Hindlimb muscle (tissue), 1 donor: ENCODE results near the gene TPPP2. TPM values are rescaled to one million over a fixed set of nuclear protein-coding genes. Genes with fewer than 3 reads are reported as not detected.
"Not testable (repeated sequence)": the region's sequence is repeated elsewhere in the genome, so short reads cannot be mapped to it uniquely, and the experiment has no call there.

Experiments
- DNase-seq: peaks from one replicate; pipeline ENCODE4 v3.0.0-alpha.2; 2013
- polyA plus RNA-seq: library from polyadenylated mRNA; unstranded; fragments of 120-200 nt; gene quantifications from one replicate; pipeline ENCODE4 v1.2.1, GENCODE V29; 2013; ENCODE audit not compliant: insufficient read length

The TPPP2 gene
- polyA plus RNA-seq, 1 donor, result 0.72 TPM

DNA sequence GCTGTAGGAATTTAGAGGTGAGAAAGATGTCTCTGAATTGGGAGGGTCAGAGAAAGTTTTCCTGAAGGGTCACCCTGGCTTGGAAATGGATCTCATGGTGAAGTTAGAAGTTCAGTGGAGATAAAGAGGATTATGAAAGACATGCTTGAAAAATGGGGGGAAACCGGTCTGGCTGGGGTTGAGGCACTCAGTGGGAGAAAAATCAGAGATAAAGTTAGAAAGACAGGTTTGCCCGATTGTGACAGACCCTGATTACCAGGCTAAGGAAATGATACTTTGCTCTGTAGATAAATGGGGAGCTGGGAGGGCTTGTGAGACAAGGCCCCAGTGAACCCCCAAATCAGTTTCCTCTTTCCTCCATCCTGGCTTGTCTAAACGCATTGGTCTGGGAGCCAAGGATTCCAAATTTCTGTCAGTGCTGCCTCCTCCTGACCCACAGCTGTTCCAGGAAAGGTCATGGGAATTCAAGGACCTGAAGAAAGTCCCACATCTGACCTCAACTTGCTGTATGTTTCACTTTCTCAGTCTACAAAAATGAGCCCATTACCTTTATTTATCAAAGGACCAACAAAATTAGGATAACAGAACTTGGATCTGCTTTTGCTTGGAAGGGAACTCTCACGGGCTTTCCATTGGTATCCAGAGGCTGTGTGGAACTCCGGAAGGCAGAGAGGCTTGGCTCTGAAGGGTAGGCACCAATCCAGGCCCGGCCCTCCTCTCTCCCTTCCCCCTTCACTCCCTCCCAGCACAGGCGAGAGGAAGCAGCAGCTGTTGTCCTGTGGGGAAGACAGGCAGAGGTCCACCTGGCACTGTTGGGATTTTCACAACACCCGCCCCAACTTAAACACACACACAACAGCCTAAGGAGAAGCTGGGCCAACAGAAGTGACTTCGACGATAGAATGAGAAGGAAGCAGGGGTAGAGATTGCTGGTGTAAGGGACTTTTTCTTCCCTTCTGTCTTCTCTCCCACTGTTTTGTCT lies 8.7 kb downstream of the TPPP2 start:
- DNase-seq, result peak; percentile 91

DNA sequence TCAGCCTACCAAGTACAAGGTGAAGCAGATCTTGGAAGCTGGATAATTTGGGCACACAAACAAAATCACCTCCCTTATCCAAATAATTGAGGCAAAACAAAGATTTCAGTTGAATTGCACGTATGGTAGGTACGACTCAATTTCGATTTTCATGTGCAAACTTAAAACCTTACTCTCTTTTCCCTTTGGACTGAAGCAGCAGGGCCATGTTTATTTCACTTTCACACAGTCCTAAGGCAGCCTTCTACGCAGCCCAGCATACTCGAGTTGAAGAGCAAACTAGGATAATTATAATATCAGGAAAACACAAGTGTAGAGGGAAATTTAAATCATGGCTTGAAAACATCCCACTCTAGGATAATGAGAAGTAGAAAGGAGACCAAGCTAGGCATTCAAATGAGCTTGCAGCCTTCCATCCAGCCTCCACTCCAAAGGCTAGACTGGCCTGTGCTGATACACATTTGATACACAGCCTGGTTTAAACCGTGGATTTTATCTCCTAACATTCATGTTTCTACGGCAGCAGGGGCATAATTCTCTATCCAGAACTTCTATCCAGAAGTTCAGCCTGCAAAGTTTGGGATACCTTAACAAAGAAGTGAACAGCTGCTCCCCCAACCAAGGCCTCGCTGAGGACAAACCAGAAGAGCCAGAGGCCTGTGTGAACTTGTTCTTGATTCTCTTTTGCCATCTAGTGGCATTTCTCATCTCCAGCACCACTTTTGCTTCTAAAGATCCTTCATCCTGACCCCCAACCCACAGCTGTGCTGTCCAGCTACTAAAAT lies 9.8 kb downstream of the TPPP2 start:
- peak; percentile 74 for DNase-seq

DNA sequence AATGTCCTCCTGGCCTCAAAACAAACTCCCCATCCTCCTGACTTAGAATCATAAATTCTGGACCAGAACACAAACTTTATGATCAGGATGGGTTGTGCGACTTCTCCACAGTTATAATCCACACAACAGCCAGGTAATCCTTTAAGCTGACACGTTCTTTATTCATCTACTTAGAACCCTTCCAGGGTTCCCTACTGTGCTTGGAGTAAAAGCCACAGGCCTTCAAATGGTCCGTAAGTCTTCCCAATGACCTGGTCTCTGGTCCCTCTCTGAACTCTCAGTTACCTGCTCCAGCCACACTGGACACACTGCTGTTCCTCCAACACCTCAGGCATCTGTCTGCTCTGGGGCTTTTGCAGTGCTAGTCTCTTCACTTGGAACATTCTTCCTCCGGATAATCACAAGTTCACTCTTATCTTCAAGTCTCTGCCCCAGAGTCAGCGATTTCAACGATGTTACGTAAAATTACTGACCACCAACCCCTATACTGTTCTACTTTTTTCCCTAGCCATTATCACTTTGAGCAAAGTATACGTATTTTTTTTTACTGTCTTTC lies 10.4 kb downstream of the TPPP2 start:
- no peak for DNase-seq

DNA sequence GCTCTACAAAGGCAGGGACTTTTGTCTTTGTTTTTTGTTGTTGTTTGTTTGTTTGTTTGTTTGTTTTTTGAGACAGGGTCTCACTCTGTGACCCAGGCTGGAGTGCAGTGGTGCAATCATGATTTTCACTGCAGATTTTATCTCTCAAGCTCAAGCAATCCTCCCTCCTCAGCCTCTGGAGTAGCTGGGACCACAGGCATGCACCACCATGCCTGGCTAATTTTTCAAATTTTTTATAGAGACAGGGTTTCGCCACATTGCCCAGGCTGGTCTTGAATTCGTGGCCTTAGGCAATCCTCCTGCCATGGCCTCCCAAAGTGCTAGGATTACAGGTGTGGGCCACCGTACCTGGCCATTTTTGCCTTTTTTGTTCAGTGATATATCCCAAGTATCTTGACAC lies 10.9 kb downstream of the TPPP2 start:
- not testable (repeated sequence) for DNase-seq

DNA sequence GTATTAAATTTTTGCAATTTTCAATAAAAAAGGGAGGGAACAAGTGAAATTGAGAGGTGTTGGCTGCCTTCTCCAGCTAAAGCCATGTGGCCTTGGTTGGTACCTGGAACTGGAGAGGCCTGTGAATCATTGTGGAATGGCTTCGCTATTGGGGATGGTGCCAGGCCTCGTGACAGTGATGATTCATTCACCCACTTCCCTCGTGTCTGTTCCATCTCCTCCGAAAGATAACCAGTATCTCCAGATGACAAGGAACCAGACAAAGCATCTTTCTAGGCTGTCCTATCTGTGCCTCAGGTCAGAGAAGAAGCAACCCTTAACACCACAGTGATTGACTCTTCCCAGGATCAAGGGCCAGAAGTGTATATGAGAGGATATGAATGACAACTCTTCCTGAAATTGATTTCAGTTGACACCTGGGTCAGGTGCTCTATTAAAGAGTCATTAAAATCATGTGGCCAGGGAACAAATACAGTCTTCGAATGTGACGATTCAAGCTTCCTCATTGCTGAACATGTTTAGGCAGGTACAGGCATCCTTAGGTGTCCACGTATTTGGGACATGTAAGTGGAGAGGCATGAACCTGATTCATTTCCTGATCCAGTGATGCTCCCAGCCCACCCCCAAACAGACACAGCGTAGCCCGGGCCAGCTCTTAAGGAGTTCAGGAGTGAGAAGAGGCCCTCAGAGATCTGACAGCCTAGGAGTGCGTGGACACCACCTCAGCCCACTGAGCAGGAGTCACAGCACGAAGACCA lies 11.8 kb downstream of the TPPP2 start, which contains the start of gene RNASE7:
Gene RNASE7 (plus strand): TSS at position 687 of the 758 bp plus-strand sequence. CDS start 631 bp downstream, outside the sequence.
- DNase-seq, result no peak

DNA sequence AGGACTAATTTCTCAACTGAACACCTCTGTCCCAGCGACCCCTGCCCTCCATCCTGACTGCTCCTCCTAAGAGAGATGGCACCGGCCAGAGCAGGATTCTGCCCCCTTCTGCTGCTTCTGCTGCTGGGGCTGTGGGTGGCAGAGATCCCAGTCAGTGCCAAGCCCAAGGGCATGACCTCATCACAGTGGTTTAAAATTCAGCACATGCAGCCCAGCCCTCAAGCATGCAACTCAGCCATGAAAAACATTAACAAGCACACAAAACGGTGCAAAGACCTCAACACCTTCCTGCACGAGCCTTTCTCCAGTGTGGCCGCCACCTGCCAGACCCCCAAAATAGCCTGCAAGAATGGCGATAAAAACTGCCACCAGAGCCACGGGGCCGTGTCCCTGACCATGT lies 12.9 kb downstream of the TPPP2 start:
- DNase-seq, result no peak

DNA sequence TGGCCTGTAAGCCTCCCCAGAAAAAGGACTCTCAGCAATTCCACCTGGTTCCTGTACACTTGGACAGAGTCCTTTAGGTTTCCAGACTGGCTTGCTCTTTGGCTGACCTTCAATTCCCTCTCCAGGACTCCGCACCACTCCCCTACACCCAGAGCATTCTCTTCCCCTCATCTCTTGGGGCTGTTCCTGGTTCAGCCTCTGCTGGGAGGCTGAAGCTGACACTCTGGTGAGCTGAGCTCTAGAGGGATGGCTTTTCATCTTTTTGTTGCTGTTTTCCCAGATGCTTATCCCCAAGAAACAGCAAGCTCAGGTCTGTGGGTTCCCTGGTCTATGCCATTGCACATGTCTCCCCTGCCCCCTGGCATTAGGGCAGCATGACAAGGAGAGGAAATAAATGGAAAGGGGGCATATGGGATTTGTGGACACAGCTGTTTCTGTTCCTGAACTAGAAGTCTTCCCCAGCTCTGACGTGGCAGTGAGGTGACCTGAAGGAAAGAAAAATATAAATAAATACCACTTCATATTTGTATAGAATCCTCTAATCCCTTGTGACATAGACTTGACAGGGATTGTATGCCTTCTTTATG lies 13.5 kb downstream of the TPPP2 start:
- no peak for DNase-seq

DNA sequence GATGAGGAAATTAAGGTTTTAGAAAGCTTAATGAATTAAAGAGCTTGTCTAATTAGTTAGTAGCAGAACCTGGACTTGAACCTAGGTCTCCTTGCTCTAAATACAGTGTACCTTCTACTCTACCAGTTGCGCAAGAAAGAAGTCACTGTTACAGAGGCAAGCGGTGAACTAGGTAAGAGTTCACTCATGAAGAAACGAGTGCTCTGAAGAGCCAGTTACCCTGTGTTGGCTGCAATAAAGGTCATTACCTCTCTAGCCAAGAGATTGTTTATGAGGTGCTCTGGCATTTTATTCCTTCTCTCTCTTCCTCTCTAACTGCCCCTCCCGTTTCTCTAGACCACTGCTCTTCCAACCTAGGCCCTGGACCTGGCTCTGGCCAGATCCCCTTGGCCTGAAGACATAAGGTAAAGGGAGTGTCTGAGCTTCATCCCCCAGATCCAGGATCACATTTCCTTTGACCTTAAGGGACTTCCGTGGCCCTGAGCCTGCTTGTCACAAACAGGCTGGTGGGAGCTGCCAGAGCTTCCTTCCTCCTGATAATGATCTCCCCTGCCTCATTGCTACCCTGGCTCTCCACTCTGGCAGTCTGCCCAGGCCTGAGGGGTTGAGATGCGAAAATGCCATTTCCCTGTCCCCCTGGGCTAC lies 14.1 kb downstream of the TPPP2 start:
- DNase-seq, result no peak

DNA sequence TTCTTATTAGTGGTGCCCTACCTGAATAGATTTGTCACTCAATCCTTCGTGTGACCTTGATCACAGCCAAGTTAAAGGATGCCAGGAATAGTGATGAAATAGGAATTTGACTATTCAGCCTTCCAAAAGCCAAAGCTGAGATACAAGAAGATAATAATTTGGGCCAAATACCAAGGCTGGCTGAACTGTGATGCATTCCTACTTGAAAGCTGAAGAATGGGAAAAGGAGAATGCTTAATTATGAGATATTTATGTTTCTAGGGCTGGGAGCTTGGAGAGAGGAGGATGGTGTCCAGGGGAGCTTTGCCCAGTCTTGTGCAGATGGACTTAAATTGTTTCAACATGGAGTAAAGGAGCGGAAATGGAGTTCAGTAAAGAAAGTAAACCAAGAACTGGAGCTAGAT lies 17.4 kb downstream of the TPPP2 start:
- no peak for DNase-seq

DNA sequence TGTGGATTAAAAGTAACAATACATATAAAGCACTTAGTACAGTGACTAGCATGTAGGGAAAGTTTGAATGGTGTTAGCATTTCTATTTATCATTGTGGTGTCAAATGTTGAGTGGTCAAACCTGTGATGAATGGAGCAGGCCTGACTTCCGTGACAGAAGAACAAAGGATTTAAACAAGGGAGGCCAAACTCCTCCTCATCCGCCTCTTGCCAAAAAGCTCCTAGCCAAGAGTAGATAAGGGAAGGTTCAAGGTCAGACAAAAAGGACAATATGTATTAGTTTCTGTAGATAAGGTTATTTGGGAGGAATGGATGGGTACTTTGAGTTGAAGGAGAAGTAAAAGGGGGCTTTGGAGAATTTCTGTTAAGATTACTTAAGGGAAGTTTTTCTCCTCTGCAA lies 18.6 kb downstream of the TPPP2 start:
- DNase-seq, result no peak

DNA sequence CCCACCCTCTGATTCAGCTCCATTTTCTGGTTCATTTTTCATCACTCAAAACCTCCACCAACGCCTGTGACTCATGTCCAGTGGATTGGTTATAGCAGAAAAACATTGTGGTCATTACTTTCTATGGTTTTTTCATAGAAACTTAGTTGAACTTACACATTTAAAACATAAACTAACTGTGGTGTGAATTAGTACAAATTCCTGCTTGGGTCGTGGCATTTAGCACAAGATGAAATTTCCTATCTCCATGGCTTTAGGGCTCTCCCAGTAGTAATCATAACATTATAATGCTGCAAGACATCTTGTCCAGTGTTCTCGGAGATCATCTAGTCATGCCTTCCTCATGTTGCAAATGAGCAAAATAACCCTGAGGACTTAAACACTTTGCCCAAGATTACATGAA lies 19.3 kb downstream of the TPPP2 start:
- no peak for DNase-seq

DNA sequence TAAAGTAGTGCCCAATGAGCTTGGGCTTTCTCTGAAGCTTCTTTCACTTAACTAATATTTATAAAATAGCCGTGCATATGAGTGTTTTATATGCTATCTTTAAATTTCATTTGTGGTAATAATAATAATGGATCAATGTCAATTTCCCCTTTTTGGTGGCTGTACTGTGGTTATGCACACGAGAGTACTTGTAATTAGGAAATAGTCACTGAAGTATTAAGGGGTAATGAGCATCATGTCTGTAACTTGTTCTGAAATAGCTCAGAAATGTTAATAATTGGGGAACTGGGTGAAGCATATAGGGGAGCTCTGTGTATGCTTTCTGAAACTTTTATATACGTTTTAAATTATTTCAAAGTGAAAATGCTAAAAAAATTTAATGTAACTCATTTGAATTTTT lies 20.6 kb downstream of the TPPP2 start:
- no peak for DNase-seq

DNA sequence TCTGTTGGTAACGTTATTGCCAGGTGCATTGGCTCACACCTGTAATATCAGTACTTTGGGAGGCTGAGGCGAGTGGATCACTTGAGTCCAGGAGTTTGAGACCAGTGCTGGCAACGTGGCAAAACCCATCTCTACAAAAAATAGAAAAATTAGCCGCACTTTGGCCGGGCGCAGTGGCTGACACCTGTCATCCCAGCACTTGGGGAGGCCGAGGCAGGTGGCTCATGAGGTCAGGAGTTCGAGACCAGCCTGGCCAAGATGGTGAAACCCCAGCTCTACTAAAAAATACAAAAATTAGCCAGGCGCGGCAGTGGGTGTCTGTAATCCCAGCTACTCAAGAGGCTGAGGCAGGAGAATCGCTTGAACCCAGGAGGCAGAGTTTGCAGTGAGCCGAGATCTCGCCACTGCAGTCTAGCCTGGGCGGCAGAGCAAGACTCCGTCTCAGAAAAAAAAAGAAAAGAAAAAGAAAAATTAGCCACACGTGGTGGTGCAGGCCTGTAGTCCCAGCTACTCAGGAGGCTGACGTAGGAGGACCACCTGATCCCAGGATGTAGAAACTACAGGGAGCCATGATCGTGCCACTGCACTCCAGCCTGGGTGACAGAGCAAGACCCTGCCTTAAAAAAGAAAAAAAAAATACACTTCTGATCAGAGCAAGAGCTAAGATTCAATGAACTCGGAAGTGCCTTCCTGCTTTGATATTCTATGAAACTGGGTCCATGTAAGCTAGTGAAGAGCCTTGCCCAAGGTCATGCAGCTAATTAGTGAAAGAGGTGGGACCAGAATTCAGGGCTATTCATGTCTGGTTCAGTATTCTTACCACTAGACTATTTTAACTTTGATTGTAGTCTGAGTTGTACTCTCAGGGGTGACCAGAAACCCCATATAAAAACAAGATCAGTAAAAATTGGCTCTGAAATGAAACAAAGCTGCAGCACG lies 23.4 kb downstream of the TPPP2 start:
- no peak for DNase-seq

DNA sequence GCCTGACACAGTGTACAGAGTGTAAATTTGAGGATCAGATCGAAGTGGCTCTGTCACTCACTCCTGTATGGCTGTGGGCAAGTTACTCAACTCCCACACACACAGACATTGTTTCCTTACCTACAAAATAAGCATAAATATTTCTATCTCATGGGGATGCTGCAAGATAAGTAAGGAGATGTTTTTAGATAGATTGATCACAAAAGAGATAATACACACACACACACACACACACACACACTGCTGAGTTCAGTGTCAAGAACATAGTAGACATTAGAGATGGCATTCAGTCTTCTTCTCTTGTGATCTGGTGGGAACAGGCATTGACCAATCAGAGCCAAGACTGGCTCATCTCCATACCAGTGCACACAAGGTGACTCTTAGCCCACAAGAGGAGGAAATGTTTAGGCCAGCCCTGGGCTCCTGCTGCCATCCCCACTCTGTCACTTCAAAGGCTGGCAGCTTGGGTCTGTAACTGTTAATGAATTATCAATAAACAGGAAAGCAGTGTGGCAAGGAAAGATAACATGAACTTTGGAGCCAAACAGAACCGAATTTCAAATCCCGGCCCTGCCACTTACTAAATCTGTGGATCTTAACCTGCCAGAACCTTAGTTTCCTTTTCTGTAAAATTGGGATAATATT lies 24.2 kb downstream of the TPPP2 start:
- no peak for DNase-seq

DNA sequence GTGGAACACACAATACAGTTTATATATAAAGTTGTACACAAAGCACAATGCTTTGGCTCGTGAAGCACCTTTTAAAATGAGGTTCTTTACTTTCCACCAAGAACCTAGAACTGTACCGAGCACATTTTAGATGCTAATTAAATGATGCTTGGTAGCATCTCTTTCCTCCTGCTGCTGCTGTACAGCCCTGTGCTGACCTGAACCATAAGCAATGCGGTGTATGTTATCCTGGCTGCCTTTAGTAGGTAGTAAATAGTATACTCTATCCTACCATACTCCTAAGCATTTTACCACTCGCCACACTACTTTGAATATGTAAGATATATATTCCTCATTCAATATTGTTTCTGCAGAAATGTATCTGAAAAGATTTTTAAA lies 24.7 kb downstream of the TPPP2 start:
- no peak for DNase-seq

DNA sequence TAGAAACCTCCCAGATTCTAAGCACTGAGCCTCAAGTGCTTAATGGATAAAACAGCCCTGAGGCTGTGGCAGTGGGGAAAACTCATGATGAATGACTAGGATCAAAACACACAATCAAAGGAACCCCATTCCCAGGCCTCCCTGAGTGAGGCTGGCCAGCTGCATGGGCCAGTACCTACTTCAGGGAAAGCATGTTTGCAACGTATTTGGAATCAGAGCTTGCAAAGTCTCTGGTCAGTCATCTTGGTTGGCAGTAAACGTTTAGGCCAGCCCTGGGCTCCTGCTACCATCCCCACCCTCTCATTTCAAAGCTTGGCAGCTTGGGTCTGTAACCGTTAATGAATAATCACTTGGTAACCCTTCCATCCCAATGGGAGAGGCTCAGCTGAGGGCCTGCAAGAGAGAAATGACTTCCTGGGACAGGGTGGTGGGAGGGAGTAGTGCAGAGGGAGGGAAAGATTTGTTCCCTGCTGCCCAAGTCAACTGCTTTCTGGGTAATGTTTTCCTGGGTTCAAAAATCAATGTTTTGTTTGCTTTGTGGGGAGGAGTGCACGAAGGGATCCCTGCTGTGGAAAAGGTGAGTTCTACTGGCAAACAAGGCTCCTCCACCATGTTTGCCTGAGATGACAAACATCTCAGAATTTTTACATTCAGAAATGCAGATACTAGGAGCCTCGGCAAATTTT lies 25.6 kb downstream of the TPPP2 start:
- no peak for DNase-seq

DNA sequence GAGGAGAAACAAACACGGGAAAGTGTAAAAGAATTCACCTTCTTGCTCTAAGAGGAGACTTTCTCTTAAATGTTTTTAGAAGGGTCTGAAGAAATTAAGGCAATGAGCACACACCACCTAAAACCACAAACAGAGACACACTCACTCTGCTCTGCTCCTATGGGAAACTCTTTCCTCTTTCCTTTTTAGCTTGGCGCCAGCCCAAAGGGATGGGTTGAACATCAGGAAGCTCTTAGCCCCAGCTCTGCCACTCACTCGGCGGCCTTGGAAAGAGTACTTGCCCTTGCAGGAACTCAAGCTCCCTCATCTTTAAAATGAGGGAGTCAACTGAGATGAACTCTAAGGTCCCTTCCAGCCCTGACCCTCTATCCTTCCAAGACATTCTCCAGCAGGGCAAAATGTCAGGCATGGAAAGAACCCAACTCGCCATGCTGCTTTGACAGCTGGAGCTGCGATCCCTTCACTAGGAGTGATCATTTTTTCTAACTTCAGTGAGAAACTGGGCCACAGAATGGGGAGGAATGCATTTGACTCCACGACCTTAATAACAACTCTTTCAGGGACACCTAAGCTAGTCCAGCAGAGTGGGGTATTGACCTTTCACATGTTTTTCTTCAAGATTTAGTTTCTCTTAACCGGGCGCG lies 26.6 kb downstream of the TPPP2 start:
- no peak for DNase-seq

DNA sequence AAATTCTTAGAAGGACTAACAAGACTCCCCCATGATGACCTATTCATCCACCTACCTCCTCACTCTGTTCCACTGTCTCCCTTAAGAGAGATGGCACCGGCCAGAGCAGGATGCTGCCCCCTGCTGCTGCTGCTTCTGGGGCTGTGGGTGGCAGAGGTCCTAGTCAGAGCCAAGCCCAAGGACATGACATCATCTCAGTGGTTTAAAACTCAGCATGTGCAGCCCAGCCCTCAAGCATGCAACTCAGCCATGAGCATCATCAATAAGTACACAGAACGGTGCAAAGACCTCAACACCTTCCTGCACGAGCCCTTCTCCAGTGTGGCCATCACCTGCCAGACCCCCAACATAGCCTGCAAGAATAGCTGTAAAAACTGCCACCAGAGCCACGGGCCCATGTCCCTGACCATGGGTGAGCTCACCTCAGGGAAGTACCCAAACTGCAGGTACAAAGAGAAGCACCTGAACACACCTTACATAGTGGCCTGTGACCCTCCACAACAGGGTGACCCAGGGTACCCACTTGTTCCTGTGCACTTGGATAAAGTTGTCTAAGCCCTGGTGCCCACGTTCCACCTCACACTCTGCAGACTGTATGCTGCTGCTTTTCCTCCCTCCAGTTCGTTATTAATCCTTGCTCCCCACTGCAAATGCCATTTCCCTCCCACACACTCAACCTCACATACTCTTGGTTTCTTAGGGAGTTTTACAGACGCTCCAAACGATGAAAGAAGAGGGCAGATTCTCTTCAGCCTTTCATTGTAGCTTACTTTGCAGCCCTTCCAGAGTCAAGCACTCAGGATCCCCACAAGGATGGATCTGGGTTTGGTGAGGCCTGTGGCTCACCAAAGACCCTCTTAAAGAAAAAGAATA lies 28.0 kb downstream of the TPPP2 start, which contains the start of gene RNASE8:
Gene RNASE8 (plus strand): TSS at position 20 of the 873 bp plus-strand sequence. CDS start 71 bp downstream, at position 91.
- DNase-seq, result no peak
